ENCODE results near the gene MARCHF3.

- TF ChIP-seq TAF1 (IDR thresholded peaks at IDR 0.05; ENCODE audit: borderline replicate concordance, low read depth, low read length) (no peak), POLR2A (IDR thresholded peaks at IDR 0.05; ENCODE audit: low read depth, low read length) (no peak), POLR2AphosphoS5 (IDR thresholded peaks at IDR 0.05; ENCODE audit: low read depth, low read length) (no peak)
These were observed 21.9 kb downstream of the MARCHF3 start for GRCh38 chr5:127008300-127008975.

Data from GM12892 (cell line).